ENCODE measurements around the gene KCNQ4. TPM values are rescaled to one million over a fixed set of nuclear protein-coding genes. Genes with fewer than 3 reads are reported as not detected.
A peak's percentile ranks its signal among the peaks of the same experiment; 100 is the strongest.

The KCNQ4 gene
- total RNA-seq, 1 donor from 2014 or later: 1.5 TPM

GRCh38 chr1:40802078-40802741 lies 18.6 kb downstream of the KCNQ4 start:
- peak; percentile 84 for DNase-seq
- H3K4me3 ChIP-seq: peak overlapping the region; percentile 59
- H3K27ac ChIP-seq (replicated peaks): peak overlapping the region; percentile 82
- no peaks in the 10 kb centered on the region for H3K36me3 ChIP-seq
- H3K27me3 ChIP-seq (ENCODE audit: low read depth): no peaks in the 10 kb centered on the region
- peaks cover 60% of the 10 kb centered on the region for H3K4me1 ChIP-seq
- intact Hi-C loops (cut with micrococcal nuclease): no loop called here
- H3K9me3 ChIP-seq (replicated peaks): no peaks in the 10 kb centered on the region
- TF ChIP-seq, protein P1, sequence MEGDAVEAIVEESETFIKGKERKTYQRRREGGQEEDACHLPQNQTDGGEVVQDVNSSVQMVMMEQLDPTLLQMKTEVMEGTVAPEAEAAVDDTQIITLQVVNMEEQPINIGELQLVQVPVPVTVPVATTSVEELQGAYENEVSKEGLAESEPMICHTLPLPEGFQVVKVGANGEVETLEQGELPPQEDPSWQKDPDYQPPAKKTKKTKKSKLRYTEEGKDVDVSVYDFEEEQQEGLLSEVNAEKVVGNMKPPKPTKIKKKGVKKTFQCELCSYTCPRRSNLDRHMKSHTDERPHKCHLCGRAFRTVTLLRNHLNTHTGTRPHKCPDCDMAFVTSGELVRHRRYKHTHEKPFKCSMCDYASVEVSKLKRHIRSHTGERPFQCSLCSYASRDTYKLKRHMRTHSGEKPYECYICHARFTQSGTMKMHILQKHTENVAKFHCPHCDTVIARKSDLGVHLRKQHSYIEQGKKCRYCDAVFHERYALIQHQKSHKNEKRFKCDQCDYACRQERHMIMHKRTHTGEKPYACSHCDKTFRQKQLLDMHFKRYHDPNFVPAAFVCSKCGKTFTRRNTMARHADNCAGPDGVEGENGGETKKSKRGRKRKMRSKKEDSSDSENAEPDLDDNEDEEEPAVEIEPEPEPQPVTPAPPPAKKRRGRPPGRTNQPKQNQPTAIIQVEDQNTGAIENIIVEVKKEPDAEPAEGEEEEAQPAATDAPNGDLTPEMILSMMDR (IDR thresholded peaks at IDR 0.05; ENCODE audit: borderline replicate concordance): no peak

- Histone ChIP-seq H3K27ac (replicated peaks) (peak overlapping the region; percentile 82), H3K4me1 (peaks cover 60% of the 10 kb centered on the region), H3K4me3 (peak overlapping the region; percentile 59), H3K9me3 (replicated peaks) (no peaks in the 10 kb centered on the region), H3K27me3 (ENCODE audit: low read depth) (no peaks in the 10 kb centered on the region), H3K36me3 (no peaks in the 10 kb centered on the region)
- TF ChIP-seq, protein P1 (IDR thresholded peaks at IDR 0.05; ENCODE audit: borderline replicate concordance): no peak
- intact Hi-C loops (cut with micrococcal nuclease): no loop called here
- DNase-seq: no peak
These were observed 19.1 kb downstream of the KCNQ4 start for GRCh38 chr1:40802742-40803113.

GRCh38 chr1:40803447-40803846 lies 19.9 kb downstream of the KCNQ4 start:
- no peaks in the 10 kb centered on the region for H3K27me3 ChIP-seq (ENCODE audit: low read depth)
- DNase-seq: no peak
- intact Hi-C loops (cut with micrococcal nuclease): no loop called here
- no peaks in the 10 kb centered on the region for H3K9me3 ChIP-seq (replicated peaks)
- TF ChIP-seq, protein P1 (IDR thresholded peaks at IDR 0.05; ENCODE audit: borderline replicate concordance): no peak
- H3K4me1 ChIP-seq: peaks cover 60% of the 10 kb centered on the region
- H3K36me3 ChIP-seq: no peaks in the 10 kb centered on the region
- no peak overlapping the region for H3K4me3 ChIP-seq
- peak overlapping the region; percentile 82 for H3K27ac ChIP-seq (replicated peaks)

DNA sequence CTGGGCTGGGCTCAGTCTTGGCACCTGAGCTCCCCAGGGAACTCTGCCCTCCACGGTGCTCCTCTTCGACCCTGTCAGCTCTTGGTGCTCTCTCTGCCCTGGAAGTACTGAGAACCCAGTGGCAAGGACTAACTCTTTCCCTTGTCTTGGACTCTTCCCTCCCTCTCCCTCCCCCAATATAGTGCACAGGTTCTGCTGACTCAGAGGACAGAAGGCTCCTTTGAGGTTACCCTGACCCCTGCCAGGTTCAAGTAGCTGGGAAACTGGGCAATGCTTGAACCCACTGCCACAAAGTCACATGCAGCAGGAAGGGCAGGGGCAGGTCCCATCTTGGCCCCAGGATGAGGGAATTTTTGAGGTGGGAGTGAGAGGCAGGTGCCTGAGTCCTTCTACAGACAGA lies 20.3 kb downstream of the KCNQ4 start:
- H3K27ac ChIP-seq (replicated peaks): peak overlapping the region; percentile 82
- intact Hi-C loops (cut with micrococcal nuclease): no loop called here
- no peaks in the 10 kb centered on the region for H3K36me3 ChIP-seq

GRCh38 chr1:40806240-40806639 lies 22.7 kb downstream of the KCNQ4 start:
- no peaks in the 10 kb centered on the region for H3K27me3 ChIP-seq (ENCODE audit: low read depth)
- TF ChIP-seq, protein P1 (IDR thresholded peaks at IDR 0.05; ENCODE audit: borderline replicate concordance): no peak
- H3K4me3 ChIP-seq: no peak overlapping the region
- H3K27ac ChIP-seq (replicated peaks): peak overlapping the region; percentile 68
- intact Hi-C loops (cut with micrococcal nuclease): no loop called here
- H3K9me3 ChIP-seq (replicated peaks): no peaks in the 10 kb centered on the region
- peaks cover 50% of the 10 kb centered on the region for H3K4me1 ChIP-seq
- no peak for DNase-seq
- no peaks in the 10 kb centered on the region for H3K36me3 ChIP-seq

More for the DNA sequence above, 20.3 kb downstream of the KCNQ4 start:
- H3K27me3 ChIP-seq (ENCODE audit: low read depth): no peaks in the 10 kb centered on the region
- peaks cover 60% of the 10 kb centered on the region for H3K4me1 ChIP-seq
- no peak for DNase-seq
- no peaks in the 10 kb centered on the region for H3K9me3 ChIP-seq (replicated peaks)
- TF ChIP-seq, protein P1 (IDR thresholded peaks at IDR 0.05; ENCODE audit: borderline replicate concordance): no peak
- no peak overlapping the region for H3K4me3 ChIP-seq
